Muscle of leg (tissue), 11 donors: ENCODE results near the gene TTLL8. TPM values are rescaled to one million over a fixed set of nuclear protein-coding genes. Genes with fewer than 3 reads are reported as not detected.

Experiments
- DNase-seq: peaks from one replicate; pipeline ENCODE4 v3.0.0; 2013
- H3K27ac ChIP-seq: one replicate; pipeline ENCODE4 v1.5.1; 2013; ENCODE audit warnings: mild to moderate bottlenecking, low read length, control low read depth
- H3K27me3 ChIP-seq: one replicate; pipeline ENCODE4 v1.6.1; 2013; ENCODE audit warnings: low read length; ENCODE audit not compliant: control insufficient read depth, insufficient read depth
- H3K36me3 ChIP-seq: one replicate; pipeline ENCODE4 v1.6.1; 2013; ENCODE audit warnings: low read length; ENCODE audit not compliant: control insufficient read depth, insufficient read depth
- H3K4me1 ChIP-seq: one replicate; pipeline ENCODE4 v1.6.1; 2013; ENCODE audit warnings: low read length; ENCODE audit not compliant: control insufficient read depth, insufficient read depth
- H3K4me3 ChIP-seq: one replicate; pipeline ENCODE4 v1.5.1; 2013; ENCODE audit warnings: low read length, control low read depth
- H3K9me3 ChIP-seq: replicated peaks from 2 replicates; pipeline ENCODE4 v1.6.1; 2013; ENCODE audit warnings: low read depth, low read length; ENCODE audit not compliant: control insufficient read depth
- WGBS: methylation state at CpG from one replicate; pipeline ENCODE4 v1.1.5; 2013; ENCODE audit warnings: missing lambda C conversion rate; ENCODE audit not compliant: insufficient coverage; 5-methylcytosine and 5-hydroxymethylcytosine counted together
- polyA plus RNA-seq, 8 donors: library from polyadenylated mRNA; unstranded; fragments of 120-200 nt; gene quantifications; one replicate each; pipeline versions ENCODE4 v1.2.1 to v1.2.3, GENCODE V29; 2013; ENCODE audit warnings: inconsistent platforms in 1 of 8, low replicate concordance in 1 of 8; ENCODE audit not compliant: insufficient read length in 8 of 8, insufficient read depth in 1 of 8
- total RNA-seq: library from RNA; stranded (reverse); fragments of 120-200 nt; gene quantifications from one replicate; pipeline ENCODE4 v1.2.4, GENCODE V29; 2013

Gene TTLL8
- total and polyA plus RNA-seq, 9 donors: not detected

GRCh38 chr22:50032109-50032871 lies 25.8 kb downstream of the TTLL8 start:
- Histone ChIP-seq H3K4me1 (no peaks in the 10 kb centered on the region), H3K4me3 (no peak overlapping the region), H3K27ac (no peak overlapping the region), H3K27me3 (peaks cover 24% of the 10 kb centered on the region), H3K9me3 (no peaks in the 10 kb centered on the region), H3K36me3 (no peaks in the 10 kb centered on the region)
- DNase-seq: no peak
- WGBS: 60% methylated on average over 20 of the region's 24 CpGs

- Histone ChIP-seq H3K27me3 (peaks cover 24% of the 10 kb centered on the region), H3K27ac (no peak overlapping the region), H3K4me3 (no peak overlapping the region), H3K36me3 (no peaks in the 10 kb centered on the region), H3K4me1 (no peaks in the 10 kb centered on the region), H3K9me3 (no peaks in the 10 kb centered on the region)
- DNase-seq: no peak
- 86% methylated on average over 43 of the region's 49 CpGs for WGBS
Observed at GRCh38 chr22:50031189-50032091, 26.7 kb downstream of the TTLL8 start.

GRCh38 chr22:50030297-50031188 lies 27.6 kb downstream of the TTLL8 start:
- H3K4me1 ChIP-seq: no peaks in the 10 kb centered on the region
- no peak overlapping the region for H3K27ac ChIP-seq
- H3K27me3 ChIP-seq: peaks cover 27% of the 10 kb centered on the region
- H3K4me3 ChIP-seq: no peak overlapping the region
- no peaks in the 10 kb centered on the region for H3K36me3 ChIP-seq
- peak; percentile 60 for DNase-seq
- H3K9me3 ChIP-seq: no peaks in the 10 kb centered on the region
- 21% methylated on average over 44 of the region's 52 CpGs for WGBS

DNA sequence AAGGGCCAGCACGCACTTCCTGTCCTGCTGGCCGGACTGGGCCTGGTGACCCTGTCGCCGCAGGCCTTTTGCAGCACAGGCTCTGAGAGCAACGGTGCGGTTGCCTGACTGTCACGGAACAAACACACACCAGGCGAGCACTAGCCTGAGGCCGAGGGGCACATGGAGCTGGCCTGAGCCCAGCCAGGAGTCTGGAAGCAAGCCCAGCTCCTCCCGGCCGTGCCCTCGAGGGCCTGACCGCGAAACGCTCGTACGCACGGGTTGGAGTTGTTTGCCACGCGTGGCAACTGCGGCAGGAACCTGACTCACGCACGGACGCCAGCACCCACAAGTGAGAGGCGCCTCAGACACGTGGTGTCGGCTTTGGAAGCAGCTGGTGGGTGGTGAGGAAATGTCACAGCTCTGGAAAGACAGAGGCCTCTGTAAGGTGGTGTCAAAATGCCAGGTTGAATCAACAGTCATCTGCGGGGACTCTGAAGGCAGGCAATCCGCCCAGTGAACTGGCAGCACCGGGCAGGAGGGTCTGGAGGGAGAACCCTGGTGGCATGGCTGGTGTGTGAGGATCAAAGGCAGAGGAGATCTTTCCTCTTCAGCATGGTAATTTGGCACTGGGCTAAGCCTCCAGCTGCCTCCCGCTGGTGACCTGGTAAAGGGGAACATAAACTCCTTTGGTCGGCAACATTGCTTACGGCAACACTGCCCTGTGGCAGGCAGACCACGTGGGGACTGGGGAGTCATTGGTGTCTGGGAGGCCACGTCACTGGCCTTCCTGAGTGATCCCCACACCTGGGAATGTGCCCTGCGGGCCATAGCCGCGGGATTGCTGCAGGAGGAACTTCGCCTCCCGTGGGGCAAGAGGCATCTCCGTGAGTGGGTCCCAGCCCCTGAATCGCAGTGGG lies 30.2 kb downstream of the TTLL8 start:
- Histone ChIP-seq H3K4me3 (no peak overlapping the region), H3K4me1 (no peaks in the 10 kb centered on the region), H3K9me3 (no peaks in the 10 kb centered on the region), H3K36me3 (no peaks in the 10 kb centered on the region), H3K27ac (no peak overlapping the region), H3K27me3 (peaks cover 28% of the 10 kb centered on the region)
- no peak for DNase-seq
- WGBS: 71% methylated on average over 42 of the region's 42 CpGs

DNA sequence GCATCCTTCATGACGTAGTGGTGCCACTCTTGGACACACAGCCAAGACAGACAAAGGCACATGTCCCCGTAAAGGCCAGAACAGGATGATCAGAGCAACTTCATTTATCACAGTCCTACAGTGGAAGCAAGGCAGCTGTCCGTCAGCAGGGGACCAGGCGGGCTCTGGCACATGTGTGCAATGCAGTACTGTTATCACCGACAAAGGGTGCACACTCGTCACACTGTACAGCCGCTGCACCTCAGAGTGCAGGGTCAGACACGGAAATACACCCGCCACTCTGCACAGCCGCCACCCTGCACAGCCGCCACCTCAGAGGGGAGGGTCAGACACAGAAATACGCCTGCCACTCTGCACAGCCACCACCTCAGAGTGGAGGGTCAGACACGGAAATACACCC lies 32.1 kb downstream of the TTLL8 start:
- WGBS: 89% methylated on average over 12 of the region's 13 CpGs
- Histone ChIP-seq H3K4me3 (no peak overlapping the region), H3K4me1 (no peaks in the 10 kb centered on the region), H3K27me3 (peaks cover 26% of the 10 kb centered on the region), H3K36me3 (no peaks in the 10 kb centered on the region), H3K9me3 (no peaks in the 10 kb centered on the region), H3K27ac (no peak overlapping the region)
- DNase-seq: no peak

- H3K9me3 ChIP-seq: no peaks in the 10 kb centered on the region
Observed at GRCh38 chr22:50022171-50022819, 35.8 kb downstream of the TTLL8 start.

GRCh38 chr22:50020606-50021005 lies 37.5 kb downstream of the TTLL8 start:
- peaks cover 37% of the 10 kb centered on the region for H3K27me3 ChIP-seq
- no peak for DNase-seq
- H3K4me3 ChIP-seq: no peak overlapping the region
- no peaks in the 10 kb centered on the region for H3K9me3 ChIP-seq
- no peaks in the 10 kb centered on the region for H3K4me1 ChIP-seq
- no peaks in the 10 kb centered on the region for H3K36me3 ChIP-seq
- WGBS: 90% methylated on average over 15 of the region's 15 CpGs
- H3K27ac ChIP-seq: no peak overlapping the region

More at GRCh38 chr22:50022171-50022819, 35.8 kb downstream of the TTLL8 start:
- Histone ChIP-seq H3K27me3 (peaks cover 23% of the 10 kb centered on the region), H3K4me1 (no peaks in the 10 kb centered on the region), H3K4me3 (no peak overlapping the region), H3K27ac (no peak overlapping the region), H3K36me3 (no peaks in the 10 kb centered on the region)
- WGBS: 91% methylated on average over 13 of the region's 14 CpGs
- DNase-seq: no peak

DNA sequence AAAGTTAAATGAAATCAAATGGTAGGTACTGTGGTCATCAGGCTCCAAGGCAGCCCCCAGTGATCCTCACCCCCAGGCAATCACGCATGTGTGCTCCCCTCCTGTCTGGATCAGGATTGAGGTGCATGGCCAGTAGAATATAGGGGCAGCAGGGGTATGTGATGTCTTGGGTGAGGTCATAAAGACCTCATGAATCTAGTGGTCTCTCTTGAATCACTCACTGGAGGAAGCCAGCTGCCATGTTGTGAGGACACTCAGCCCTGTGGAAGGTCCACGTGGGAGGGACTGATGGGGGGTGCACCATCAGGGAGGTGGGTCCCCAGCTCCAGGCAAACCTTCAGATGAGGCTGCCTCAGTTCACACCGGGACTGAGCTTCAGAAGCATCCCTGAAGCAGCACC lies 38.8 kb downstream of the TTLL8 start:
- Histone ChIP-seq H3K27ac (no peak overlapping the region), H3K27me3 (peaks cover 45% of the 10 kb centered on the region), H3K9me3 (no peaks in the 10 kb centered on the region), H3K4me3 (no peak overlapping the region), H3K4me1 (peaks cover 5% of the 10 kb centered on the region), H3K36me3 (no peaks in the 10 kb centered on the region)
- 49% methylated on average over 2 of the region's 3 CpGs for WGBS
- DNase-seq: no peak
